A673 (cell line): ENCODE results near the gene BID.

Source experiments
- CTCF ChIP-seq: fragments of 300-800, 200-600 bp; sonication (generic); conservative IDR thresholded peaks from 2 replicates; pipeline ENCODE4 v1.5.1; 2017; ENCODE audit warnings: low read depth, mild to moderate bottlenecking, antibody characterized with exemption, low read length, moderate library complexity, mixed read lengths
- EZH2 ChIP-seq: fragments of 200-600 bp; sonication (generic); IDR thresholded peaks from 2 replicates; pipeline ENCODE4 v1.6.1; 2017; ENCODE audit warnings: borderline replicate concordance, low read depth, mild to moderate bottlenecking, mixed read lengths, antibody characterized with exemption, low read length; ENCODE audit not compliant: poor library complexity, severe bottlenecking

DNA sequence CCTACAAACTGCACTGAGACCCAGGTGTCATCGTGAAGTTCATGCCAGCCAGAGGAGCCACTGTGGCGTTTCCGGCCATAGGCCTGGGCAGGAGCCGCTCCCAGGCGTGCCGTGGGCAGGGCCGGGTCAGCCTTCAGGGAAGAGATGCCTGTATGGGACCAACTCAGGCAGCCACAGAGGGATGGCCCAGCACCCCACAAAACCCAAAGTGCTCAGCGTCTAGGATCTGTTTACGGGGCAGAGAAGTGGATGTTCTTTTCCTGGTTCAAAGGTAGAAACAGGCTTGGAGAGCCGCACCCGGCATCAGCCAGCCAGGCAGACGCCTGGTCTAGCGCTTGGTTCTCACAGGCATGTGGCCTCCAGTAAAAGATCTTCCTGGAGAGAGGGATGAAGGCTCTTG, 8.4 kb upstream of the BID start:
- TF ChIP-seq CTCF (no peak), EZH2 (no peak)
